HG02571 (cell line): ENCODE measurements around the gene PGP.

Source experiments
- ATAC-seq: cut with Tn5 transposase; IDR thresholded peaks from one replicate; pipeline ENCODE4 v1.9.1; 2021; ENCODE audit warnings: mild to moderate bottlenecking, moderate library complexity; ENCODE audit not compliant: unreplicated experiment

Gene PGP

GRCh38 chr16:2200313-2200712 is 14.3 kb downstream of the PGP start:
- no peak for ATAC-seq

- ATAC-seq: no peak
Observed at GRCh38 chr16:2199621-2200139, 15.0 kb downstream of the PGP start.

DNA sequence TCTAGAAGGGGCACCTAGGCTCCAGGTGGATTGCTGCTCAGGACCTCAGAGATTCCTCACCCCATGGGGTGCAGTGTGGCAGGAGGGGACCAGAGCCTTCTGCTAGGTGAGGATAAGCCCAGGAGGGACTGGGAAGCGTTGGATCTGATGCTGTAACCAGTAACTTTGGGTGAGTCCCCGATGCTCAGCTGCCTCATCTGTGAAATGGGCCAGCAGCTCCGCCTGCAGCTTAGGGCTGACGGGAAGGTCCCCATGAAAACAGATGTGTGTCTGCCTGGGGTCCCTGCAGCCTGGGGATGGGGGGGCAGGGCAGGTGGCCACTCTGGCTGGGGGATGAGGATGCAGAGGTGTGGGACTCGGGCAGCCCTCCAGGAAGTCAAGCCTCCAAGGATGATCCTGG is 15.5 kb downstream of the PGP start:
- ATAC-seq: no peak

- no peak for ATAC-seq
Observed at GRCh38 chr16:2198283-2198682, 16.4 kb downstream of the PGP start.

GRCh38 chr16:2197765-2198164 is 16.9 kb downstream of the PGP start:
- no peak for ATAC-seq

DNA sequence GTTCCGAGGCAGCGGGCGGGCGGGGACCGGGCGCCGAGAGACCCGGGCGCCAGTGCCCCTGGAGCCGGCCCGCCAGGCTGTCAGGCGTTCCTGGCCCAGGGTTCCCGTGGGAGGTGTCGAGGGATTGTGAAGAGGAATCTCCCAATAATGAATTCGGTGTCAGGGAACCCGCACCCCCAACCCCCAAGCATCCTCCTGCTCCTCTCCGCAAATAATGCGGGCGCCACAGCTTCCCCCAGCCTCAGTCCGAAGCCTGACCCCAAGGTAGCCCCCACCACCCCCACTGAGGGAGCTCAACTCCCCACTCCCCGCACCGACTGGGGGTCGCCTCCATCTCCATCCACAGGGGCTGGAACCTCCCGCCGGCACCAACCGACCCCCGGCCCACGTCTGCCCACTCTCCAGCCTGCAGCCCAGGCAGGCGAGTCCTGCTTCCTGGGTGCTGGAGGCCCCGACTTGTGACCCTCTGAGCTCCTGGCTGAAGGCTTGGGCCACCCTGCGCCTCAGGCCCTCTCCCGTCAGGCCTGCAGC is 17.6 kb downstream of the PGP start:
- no peak for ATAC-seq

DNA sequence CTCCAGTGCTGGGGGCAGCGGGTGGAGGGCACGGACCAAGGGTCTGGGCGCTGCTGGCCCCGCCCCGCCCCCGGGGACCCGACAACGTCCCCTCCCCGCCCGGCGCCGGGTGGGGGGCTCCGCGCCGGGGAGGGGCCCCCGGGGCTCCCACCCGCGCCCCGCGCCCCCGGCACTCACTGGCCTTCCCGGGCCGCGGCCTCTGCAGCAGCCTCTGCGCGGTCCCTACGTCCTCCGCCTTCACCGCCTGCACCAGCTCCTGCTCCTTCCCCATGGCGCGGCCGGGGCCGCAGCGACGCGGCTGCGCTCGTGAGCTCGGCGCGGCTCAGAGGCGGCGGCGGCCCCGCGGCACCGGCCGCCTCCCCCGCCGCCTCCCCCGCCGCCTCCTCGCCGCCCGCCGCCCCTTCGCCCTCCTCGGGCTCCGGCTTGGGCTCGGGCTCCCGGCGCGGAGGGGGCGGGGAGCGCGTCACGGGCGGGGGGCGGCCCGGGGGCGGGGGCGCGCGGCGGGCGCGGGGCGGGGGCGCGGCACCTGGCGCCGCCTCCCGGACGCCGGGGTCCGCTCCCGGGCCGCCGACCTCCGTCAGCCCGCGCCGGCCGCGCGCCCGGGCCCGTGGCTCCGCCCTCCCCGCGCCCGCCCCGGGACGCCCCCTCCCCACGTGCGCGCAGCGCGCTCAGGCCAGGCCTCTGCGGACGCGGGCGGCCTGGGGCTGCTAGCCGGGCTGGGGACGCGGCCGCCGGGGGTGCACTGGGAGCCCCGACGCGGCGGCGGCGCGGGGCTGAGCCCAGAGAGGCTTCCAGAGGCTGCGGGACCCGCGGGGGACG is 18.3 kb downstream of the PGP start, which contains the start of gene CASKIN1:
CASKIN1 (minus strand) TSS at position 444 of the 819 bp plus-strand sequence; CDS start at position 271, 173 bp downstream.
- ATAC-seq: no peak

- no peak for ATAC-seq
Observed at GRCh38 chr16:2195322-2196161, 19.1 kb downstream of the PGP start.

- ATAC-seq: no peak
Observed at GRCh38 chr16:2194852-2195321, 19.8 kb downstream of the PGP start.

- ATAC-seq: no peak
Observed at GRCh38 chr16:2194166-2194834, 20.3 kb downstream of the PGP start.

DNA sequence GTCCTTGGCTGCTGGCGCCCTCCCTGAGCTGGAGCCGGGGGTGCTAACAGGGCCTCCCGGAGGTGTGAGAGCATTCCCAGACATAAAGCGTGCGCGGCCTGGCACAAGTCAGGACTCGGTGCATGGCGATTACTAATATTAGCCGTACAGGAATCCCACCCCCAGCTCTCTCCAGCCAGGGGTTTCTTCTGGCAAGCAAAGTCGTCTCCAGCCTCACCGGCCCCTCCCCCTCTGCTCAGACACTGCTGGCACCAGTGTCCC is 23.3 kb downstream of the PGP start:
- no peak for ATAC-seq

DNA sequence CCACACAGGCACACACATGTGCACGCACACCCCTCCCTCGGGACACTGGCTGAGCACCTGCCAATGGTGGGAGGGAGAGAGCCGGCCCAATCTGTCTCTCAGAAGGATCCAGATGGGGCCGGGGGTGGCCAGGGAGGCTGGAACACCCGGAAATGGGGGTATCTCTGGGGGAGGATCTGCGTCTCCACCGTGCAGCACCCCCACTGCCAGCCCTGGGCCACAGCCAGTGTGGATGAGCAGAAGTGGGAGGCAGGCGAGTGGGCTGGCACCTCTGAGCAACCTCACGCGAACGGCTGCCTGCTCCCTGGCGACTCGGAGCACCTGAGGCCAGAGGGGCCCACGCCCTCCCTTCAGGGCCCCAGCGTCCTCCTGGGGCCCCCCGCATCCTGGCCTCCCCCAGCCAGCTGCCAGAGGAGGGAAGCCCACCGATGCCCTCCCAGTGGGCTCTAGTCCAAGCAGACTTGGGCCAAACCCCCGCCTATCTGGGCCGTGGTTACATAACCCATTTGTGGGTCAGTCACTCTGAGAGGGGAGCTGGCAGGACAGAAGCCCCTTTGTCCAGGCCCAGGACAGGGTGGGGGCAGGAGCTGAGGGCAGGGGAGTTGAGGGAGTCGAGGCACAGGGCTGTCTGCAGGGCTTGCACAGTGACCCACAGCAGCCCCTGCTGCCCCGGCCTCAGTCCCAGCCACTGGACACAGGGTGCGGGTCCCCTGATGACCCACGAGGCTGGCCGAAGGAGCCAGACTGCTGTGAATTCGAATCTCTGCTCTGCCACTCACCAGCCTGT is 23.8 kb downstream of the PGP start:
- no peak for ATAC-seq

DNA sequence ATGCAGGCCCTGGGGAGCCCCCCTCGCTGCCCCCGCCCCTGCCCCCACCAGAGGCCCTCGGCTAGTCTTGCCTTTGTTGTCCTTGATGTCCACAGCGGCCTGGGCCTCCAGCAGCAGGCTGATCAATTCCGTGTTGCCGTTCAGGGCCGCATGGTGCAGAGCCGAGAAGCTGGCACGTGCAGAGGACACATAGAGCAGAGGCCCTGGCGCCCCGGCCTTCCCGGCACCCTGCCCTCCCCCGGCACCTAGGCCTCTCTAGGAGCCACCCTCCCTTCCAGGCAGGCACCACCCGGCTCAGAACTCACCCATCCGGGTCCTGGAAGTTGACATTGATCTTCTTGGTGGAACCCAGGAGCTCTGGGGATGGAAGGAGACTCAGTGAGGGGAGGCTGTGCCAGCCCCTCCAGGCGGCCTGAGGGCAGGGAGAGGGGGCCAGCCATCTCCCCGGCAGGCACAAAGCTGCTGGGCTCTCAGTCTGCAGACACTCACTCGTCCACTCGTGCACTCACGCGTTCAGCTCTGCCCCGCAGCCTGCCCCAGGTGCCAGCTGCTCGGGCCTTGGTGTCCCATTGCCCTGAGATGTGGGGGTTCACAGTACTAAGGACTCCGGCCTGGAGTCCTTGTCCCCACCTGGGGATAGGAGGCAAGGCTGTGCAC is 24.5 kb downstream of the PGP start:
- ATAC-seq: no peak

GRCh38 chr16:2189252-2189893 is 25.3 kb downstream of the PGP start:
- no peak for ATAC-seq

DNA sequence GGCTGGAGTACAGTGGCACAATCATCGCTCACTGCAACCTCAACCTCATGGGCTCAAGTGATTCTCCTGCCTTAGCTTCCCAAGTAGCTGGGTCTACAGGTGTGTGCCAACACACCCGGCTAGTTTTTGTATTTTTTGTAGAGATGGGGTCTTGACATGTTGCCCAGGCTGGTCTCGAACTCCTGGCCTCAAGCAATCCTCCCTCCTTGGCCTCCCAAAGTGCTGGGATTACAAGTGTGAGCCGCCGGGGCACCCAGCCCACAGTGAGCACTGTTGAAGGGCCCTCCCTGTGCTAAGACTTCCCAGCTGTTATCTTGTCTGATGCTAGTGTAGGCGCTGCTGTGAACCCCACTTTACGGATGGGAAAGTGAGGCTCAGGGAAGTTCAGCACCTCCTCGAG is 26.2 kb downstream of the PGP start:
- ATAC-seq: no peak

DNA sequence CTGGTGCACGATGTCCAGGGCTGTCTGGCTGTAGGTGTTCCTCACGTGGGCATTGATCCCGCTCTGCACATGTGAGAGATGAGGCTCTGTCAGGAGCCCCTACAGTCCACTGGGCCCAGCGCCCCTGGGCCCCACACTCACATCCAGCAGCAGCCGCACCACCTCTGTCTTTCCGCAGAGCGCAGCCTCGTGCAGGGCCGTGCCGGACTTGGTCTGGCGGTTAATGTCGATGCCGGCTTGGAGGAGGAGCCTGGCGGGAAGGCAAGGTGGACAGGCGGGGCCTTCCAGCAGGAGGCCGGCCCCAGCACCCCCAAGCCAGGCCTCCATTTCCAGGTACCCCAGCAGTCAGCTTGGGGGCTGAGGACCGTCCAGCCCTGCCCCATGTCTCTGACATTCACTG is 27.4 kb downstream of the PGP start:
- ATAC-seq: no peak

GRCh38 chr16:2186505-2186904 is 28.1 kb downstream of the PGP start:
- no peak for ATAC-seq

GRCh38 chr16:2186064-2186463 is 28.6 kb downstream of the PGP start:
- ATAC-seq: no peak

DNA sequence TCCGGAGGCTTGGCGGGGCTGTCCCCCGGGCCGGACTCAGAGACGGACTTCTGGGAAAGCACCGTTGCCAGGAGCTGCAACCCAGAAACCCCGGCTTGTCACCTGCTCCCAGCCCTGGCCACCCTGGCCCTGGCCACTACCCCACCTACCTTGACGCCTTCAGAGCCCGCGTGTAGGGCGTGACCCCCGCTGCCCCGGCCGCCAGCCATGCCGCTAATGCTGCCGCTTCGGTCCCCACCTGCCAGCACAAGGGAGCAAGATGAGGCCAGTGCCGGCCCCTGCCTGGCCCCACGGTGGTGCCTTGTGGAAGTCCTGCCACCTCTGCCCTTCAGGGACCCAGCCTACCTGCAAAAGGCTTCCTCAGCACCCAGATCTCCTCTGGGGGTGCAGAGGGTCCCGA is 29.7 kb downstream of the PGP start:
- no peak for ATAC-seq
